Activated T-cell treated with anti-CD3 and anti-CD28 coated beads, Interleukin-2, amount 50 U/mL, for 72 hours (primary cell): Measurements from ENCODE around the gene FAM227B. TPM values are rescaled to one million over a fixed set of nuclear protein-coding genes. Genes with fewer than 3 reads are reported as not detected.
"Not testable (repeated sequence)": the region's sequence is repeated elsewhere in the genome, so short reads cannot be mapped to it uniquely, and the experiment has no call there.

Experiments used
- ATAC-seq, 2 donors: fragments of 150-1000 bp; cut with Tn5 transposase; replicated peaks in 1 of 2; 2 replicates each; pipeline ENCODE4 v1.10.0; 2021; ENCODE audit warnings: moderate library complexity in 2 of 2, mild to moderate bottlenecking in 1 of 2
- DNase-seq, 2 donors: peaks; one replicate each; pipeline ENCODE4 v3.0.0; 2021 to 2022; ENCODE audit warnings: mixed read lengths in 1 of 2
- H3K27ac Mint-ChIP-seq: one replicate; pipeline ENCODE4 v1.8.0; 2022; ENCODE audit warnings: mild to moderate bottlenecking, moderate library complexity, mixed read lengths
- H3K27me3 Mint-ChIP-seq: one replicate; pipeline ENCODE4 v1.8.0; 2022; ENCODE audit warnings: low read depth, mixed read lengths
- H3K36me3 Mint-ChIP-seq, 2 donors: one replicate each; pipeline ENCODE4 v1.8.0; 2022; ENCODE audit warnings: mixed read lengths in 2 of 2, mild to moderate bottlenecking in 1 of 2; ENCODE audit not compliant: insufficient read depth in 2 of 2
- H3K4me1 Mint-ChIP-seq: one replicate; pipeline ENCODE4 v1.8.0; 2022; ENCODE audit warnings: low read depth, mixed read lengths
- H3K4me3 Mint-ChIP-seq, 2 donors: one replicate each; pipeline ENCODE4 v1.8.0; 2022; ENCODE audit warnings: mild to moderate bottlenecking in 2 of 2, mixed read lengths in 2 of 2, moderate library complexity in 2 of 2
- H3K9me3 Mint-ChIP-seq, 2 donors: one replicate each; pipeline ENCODE4 v1.8.0; 2022; ENCODE audit warnings: mixed read lengths in 2 of 2
- total RNA-seq, 2 donors: library from RNA; stranded (reverse); gene quantifications; one replicate each; pipeline ENCODE4 v1.2.3, GENCODE V29; 2022

Gene FAM227B
- total RNA-seq, 2 donors from 2014 or later, result 4.1 to 5.7 TPM

DNA sequence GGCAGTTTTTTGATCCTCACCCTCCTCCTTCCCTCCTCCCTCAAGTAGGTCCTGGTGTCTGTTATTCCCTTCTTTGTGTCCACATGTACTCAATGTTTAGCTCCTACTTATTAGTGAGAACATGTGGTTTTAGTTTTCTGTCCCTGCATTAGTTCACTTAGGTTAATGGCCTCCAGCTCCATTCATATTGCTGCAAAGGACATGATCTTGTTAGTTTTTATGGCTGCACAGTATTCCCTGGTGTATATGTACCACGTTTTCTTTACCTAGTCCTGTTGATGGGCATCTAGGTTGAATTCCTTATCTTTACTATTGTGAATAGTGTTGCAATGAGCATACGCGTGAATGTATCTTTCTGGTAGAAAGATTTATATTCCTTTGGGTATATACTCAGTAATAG lies 259.2 kb downstream of the FAM227B start:
- Mint-ChIP-seq H3K27me3 (no peaks in the 10 kb centered on the region), H3K9me3 (peaks cover 6 to 7% of the 10 kb centered on the region in 2 donors), H3K27ac (no peak overlapping the region), H3K4me3 (no peak overlapping the region), H3K4me1 (no peaks in the 10 kb centered on the region), H3K36me3 (peaks cover 0 to 4% of the 10 kb centered on the region in 2 donors)
- ATAC-seq (no peak), DNase-seq (no peak)

DNA sequence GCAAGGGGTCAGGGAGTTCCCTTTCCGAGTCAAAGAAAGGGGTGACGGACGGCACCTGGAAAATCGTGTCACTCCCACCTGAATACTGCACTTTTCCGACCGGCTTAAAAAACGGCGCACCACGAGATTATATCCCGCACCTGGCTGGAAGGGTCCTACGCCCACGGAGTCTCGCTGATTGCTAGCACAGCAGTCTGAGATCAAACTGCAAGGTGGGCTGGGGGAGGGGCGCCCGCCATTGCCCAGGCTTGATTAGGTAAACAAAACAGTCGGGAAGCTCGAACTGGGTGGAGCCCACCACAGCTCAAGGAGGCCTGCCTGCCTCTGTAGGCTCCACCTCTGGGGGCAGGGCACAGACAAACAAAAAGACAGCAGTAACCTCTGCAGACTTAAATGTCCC lies 266.2 kb downstream of the FAM227B start:
- ATAC-seq, H3K27ac Mint-ChIP-seq, H3K4me3 Mint-ChIP-seq, DNase-seq, H3K27me3 Mint-ChIP-seq, H3K36me3 Mint-ChIP-seq, H3K4me1 Mint-ChIP-seq, H3K9me3 Mint-ChIP-seq: not testable (repeated sequence)

DNA sequence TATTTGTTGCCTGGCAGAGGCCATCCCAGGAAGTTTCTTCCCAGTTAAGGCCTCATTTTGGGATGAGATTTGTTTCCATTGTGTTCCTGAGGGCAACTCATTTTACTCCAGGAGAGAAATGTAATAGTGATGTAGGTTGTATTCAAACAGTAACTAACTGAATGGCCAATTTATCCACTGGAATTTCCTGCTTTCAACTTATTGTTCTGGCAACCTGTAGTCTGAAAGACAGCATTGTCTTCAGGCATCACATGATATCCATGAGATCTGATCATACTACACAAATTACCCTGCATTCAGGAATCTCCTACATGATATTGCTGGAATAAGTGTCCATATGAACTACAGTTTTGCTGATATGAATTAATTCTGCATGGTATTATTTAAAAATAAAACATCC lies 277.1 kb downstream of the FAM227B start:
- DNase-seq (no peak), ATAC-seq (no peak)
- Mint-ChIP-seq H3K9me3 (peaks cover 3 to 4% of the 10 kb centered on the region in 2 donors), H3K4me1 (no peaks in the 10 kb centered on the region), H3K36me3 (peaks cover 7 to 16% of the 10 kb centered on the region in 2 donors), H3K4me3 (no peak overlapping the region), H3K27ac (no peak overlapping the region), H3K27me3 (no peaks in the 10 kb centered on the region)

DNA sequence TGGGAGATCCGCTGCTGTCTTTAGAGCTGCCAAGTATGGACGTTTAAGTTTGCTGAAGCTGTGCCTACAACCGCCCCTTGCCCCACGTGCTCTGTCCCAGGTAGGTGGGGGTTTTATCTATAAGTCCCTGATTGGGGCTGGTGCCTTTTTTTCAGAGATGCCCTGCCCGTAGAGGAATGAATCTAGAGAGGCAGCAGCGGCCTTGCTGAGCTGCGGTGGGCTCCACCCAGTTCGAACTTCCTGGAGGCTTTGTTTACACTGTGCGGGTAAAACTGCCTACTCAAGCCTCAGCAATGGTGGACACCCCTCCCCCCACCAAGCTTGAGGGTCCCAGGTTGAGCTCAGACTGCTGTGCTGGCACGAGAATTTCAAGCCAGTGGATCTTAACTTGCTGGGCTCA lies 281.0 kb downstream of the FAM227B start:
- H3K36me3 Mint-ChIP-seq, result peaks cover 8 to 16% of the 10 kb centered on the region in 2 donors
- DNase-seq (no peak), ATAC-seq (no peak)

DNA sequence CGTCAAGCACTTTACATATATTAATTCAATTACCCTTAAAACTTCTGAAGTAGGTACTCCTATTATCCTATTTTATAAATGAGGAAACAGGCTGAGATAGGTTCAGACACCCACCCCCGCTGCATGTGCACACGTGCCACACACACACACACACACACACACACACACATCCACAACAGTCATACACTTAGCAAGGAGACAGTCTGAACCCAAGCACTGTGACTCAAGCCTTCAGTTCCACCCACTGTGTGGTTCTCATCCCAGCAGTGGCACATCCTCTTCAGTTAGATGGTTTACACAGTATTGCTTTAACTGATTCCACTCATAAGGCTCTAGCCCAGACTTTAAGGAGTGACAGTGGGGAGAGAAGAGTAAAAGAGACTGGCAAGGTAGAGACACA lies 288.7 kb downstream of the FAM227B start:
- ATAC-seq (peak in 1 of 2 donors; percentile 48), DNase-seq (no peak)
- Mint-ChIP-seq H3K27ac (no peak overlapping the region), H3K9me3 (no peaks in the 10 kb centered on the region), H3K27me3 (no peaks in the 10 kb centered on the region), H3K36me3 (peaks cover 0 to 4% of the 10 kb centered on the region in 2 donors), H3K4me1 (no peaks in the 10 kb centered on the region), H3K4me3 (no peak overlapping the region)

More for the DNA sequence above, 281.0 kb downstream of the FAM227B start:
- Mint-ChIP-seq H3K4me1 (no peaks in the 10 kb centered on the region), H3K4me3 (no peak overlapping the region), H3K9me3 (peaks cover 2 to 7% of the 10 kb centered on the region in 2 donors), H3K27me3 (no peaks in the 10 kb centered on the region), H3K27ac (no peak overlapping the region)

DNA sequence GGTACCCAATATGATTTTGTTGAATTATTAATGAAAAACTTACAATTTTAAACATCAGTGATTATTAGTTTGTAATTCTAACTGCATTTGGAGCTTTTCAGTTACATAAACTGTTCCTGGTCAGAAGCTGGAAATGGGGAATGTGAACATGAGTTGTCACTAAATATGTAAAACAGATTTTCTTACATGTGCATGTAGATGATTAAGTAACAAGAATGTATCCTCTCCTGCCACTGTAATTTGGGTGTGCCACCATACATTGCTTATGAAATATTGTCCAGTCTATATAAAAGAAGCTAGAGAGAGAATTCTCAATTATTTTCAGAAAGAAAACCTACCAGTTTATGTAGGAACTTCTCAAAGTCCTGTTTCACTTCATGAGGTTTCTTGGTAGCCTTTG lies 289.2 kb downstream of the FAM227B start:
- ATAC-seq (no peak), DNase-seq (no peak)
- Mint-ChIP-seq H3K4me1 (no peaks in the 10 kb centered on the region), H3K27me3 (no peaks in the 10 kb centered on the region), H3K27ac (no peak overlapping the region), H3K36me3 (peaks cover 0 to 4% of the 10 kb centered on the region in 2 donors), H3K9me3 (no peaks in the 10 kb centered on the region), H3K4me3 (no peak overlapping the region)

DNA sequence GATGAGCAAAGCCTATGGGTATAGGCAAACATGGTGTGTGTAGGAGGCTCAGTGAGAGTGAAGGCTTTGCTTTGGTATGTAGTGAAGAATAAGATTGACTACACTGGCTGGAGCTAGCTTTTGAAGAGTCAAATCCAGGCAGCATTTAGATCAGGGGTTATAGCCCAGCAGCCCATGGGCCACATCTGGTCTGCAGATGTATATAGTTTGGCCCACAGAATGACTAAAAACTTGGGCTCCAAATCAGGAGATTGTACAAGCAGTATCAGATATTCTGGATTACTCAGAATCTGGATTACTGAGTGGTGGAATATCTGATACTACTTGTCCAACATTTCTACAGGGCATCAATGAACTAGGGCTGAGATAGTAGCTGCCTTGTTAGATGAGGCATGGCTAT lies 290.5 kb downstream of the FAM227B start:
- H3K36me3 Mint-ChIP-seq, result peaks cover 0 to 4% of the 10 kb centered on the region in 2 donors
- H3K27me3 Mint-ChIP-seq, result no peaks in the 10 kb centered on the region
- H3K9me3 Mint-ChIP-seq, result no peaks in the 10 kb centered on the region
- DNase-seq, result no peak
- no peaks in the 10 kb centered on the region for H3K4me1 Mint-ChIP-seq
- H3K27ac Mint-ChIP-seq, result no peak overlapping the region
- no peak overlapping the region for H3K4me3 Mint-ChIP-seq
- no peak for ATAC-seq

DNA sequence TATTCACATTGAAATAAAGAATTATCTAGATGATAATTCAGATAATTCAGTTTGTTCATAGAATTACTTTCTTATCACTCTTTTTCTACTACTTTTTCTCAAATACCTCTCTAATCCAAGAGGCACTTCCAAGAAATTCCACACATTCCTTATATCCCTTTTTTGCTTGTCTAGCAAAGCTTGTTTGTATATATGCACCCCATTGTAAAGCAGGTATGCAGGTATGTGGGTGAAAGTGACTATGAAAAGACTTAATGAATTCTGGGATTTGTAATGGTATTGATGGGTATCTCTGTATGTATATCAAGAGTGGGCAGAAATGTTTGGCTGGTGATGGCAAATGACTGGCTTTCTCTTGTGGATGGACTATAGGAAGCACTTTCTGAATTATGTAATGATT lies 291.7 kb downstream of the FAM227B start:
- H3K4me1 Mint-ChIP-seq, result no peaks in the 10 kb centered on the region
- ATAC-seq, result no peak
- no peaks in the 10 kb centered on the region for H3K27me3 Mint-ChIP-seq

DNA sequence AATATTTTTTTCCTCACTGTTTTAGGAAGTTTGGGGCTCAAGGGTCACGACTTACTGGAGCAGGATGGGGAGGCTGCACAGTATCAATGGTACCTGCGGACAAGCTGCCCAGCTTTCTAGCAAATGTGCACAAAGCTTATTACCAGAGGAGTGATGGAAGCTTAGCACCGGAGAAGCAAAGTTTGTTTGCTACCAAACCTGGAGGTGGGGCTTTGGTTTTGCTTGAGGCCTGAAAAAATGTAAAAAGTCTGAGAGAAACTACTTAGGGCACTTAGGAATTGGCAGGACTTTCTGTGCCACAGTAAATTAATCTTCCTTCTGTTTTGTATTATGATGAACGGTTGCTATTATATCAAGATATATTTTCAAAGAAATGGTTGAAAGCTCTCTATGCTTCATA lies 292.7 kb downstream of the FAM227B start:
- DNase-seq (no peak), ATAC-seq (no peak)
- Mint-ChIP-seq H3K36me3 (peaks cover 0 to 4% of the 10 kb centered on the region in 2 donors), H3K27ac (no peak overlapping the region), H3K27me3 (no peaks in the 10 kb centered on the region), H3K9me3 (no peaks in the 10 kb centered on the region), H3K4me3 (no peak overlapping the region), H3K4me1 (no peaks in the 10 kb centered on the region)

More for the DNA sequence above, 291.7 kb downstream of the FAM227B start:
- Mint-ChIP-seq H3K9me3 (no peaks in the 10 kb centered on the region), H3K4me3 (no peak overlapping the region), H3K36me3 (peaks cover 0 to 4% of the 10 kb centered on the region in 2 donors), H3K27ac (no peak overlapping the region)
- no peak for DNase-seq

DNA sequence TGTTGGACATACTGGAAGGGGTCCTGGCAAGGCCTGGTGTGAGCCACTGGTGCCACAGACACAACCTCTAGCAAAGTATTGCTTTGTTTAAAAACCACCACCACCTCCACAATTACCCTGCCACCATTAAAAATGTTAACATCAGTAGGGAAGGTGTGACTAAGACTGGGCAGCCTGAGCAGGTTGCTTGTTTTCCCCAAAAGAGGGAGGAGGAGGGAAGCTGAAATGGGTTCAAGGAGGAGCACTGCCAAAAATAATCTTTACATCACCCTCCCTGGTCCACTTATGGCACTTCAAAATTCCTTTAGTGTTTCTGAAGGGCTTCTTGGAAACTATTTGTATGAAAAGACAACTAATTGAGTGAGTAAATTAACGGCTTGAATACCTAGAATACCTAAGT lies 297.4 kb downstream of the FAM227B start:
- DNase-seq (no peak), ATAC-seq (no peak)
- no peaks in the 10 kb centered on the region for H3K27me3 Mint-ChIP-seq
- H3K4me3 Mint-ChIP-seq, result no peak overlapping the region
- H3K27ac Mint-ChIP-seq, result no peak overlapping the region
- no peaks in the 10 kb centered on the region for H3K4me1 Mint-ChIP-seq
- H3K36me3 Mint-ChIP-seq, result peaks cover 2 to 11% of the 10 kb centered on the region in 2 donors
- no peaks in the 10 kb centered on the region for H3K9me3 Mint-ChIP-seq

DNA sequence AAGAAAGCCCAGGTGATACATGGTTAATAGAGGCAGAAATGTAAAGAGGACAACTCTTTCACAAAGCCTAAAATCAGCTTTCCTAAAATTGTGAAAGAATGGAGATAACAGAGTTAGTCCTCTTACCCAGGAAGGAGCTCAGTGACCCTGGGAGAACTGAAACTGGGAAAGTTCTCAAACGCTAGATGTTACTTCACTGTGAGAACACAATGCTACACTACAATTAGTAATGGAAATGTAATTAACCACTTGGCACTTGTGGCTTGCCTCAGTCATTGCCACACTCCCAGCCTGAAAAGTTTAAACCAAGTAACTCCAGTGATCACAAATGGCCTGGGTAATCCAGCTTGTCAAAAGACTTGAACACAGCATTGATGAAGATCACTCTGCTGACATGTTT lies 300.3 kb downstream of the FAM227B start:
- peaks cover 5 to 10% of the 10 kb centered on the region in 2 donors for H3K36me3 Mint-ChIP-seq
- ATAC-seq (no peak), DNase-seq (no peak)
- peaks cover 0 to 4% of the 10 kb centered on the region in 2 donors for H3K9me3 Mint-ChIP-seq
- no peak overlapping the region for H3K27ac Mint-ChIP-seq
- no peak overlapping the region for H3K4me3 Mint-ChIP-seq
- no peaks in the 10 kb centered on the region for H3K27me3 Mint-ChIP-seq
- no peaks in the 10 kb centered on the region for H3K4me1 Mint-ChIP-seq

DNA sequence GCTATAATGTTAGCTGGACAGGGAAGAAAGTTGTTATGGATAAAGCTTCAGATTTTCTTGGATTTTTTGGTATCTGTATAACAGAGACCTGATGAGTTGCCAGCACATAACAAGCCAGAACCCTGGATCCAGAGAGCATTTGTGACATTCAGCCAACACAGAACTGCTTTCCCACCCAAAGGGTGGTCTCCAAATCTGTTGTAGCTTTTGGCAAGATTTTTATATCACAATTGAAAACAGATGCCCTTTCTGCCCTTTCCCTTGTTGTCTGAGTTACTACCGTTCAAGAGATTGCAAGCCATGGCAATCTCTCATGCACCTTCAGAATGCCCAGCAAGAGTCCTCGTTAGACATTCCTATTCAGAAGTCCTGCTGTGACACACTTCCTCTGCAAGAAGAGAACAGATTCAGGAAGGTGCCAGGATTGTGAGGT lies 305.2 kb downstream of the FAM227B start:
- no peak overlapping the region for H3K27ac Mint-ChIP-seq
- H3K4me1 Mint-ChIP-seq, result peaks cover 5% of the 10 kb centered on the region
- H3K9me3 Mint-ChIP-seq, result peaks cover 0 to 4% of the 10 kb centered on the region in 2 donors
- no peaks in the 10 kb centered on the region for H3K27me3 Mint-ChIP-seq
- DNase-seq (no peak), ATAC-seq (no peak)
- H3K4me3 Mint-ChIP-seq, result no peak overlapping the region
- H3K36me3 Mint-ChIP-seq, result peaks cover 6 to 11% of the 10 kb centered on the region in 2 donors

DNA sequence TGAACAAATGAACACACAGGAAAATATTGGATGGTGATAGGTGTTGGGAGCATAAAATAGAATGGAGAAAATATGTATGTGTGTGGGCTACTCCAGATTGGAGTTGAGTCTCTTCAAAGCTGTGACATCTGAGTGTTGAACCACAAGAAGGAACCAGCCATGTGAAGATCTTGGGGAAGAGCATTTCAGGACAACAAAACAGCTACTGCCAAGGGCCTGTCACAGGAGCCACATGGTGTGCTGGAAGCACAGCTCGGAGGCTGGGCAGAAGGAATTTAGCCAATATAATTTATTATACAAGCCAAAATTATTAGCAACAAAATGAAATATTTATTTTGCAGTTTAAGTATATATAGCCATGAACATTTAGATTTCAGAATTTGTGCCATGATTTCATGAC lies 305.9 kb downstream of the FAM227B start:
- no peak for ATAC-seq
- Mint-ChIP-seq H3K27me3 (no peaks in the 10 kb centered on the region), H3K27ac (no peak overlapping the region), H3K4me1 (peaks cover 5% of the 10 kb centered on the region), H3K9me3 (peaks cover 0 to 4% of the 10 kb centered on the region in 2 donors), H3K4me3 (no peak overlapping the region), H3K36me3 (peaks cover 6 to 11% of the 10 kb centered on the region in 2 donors)
- no peak for DNase-seq

DNA sequence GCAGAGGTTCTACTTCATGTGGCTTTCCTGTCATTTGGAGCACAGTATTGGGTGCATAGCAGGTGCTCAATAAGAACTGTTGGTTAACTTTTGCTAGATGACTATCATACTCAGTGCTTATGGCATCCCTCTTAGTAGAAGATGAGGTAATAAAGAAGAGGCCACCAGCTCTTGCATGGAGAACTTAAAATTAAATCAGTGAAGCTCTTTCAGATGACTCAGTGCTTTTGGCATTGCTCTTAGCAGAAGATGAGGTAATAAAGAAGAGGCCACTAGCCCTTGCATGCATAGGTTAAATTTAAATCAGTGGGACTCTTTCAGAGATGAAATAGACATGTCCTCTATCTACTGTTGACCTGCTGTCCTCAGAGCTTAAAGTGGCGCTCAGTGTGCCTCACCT lies 307.0 kb downstream of the FAM227B start:
- Mint-ChIP-seq H3K4me1 (peaks cover 5% of the 10 kb centered on the region), H3K36me3 (peaks cover 6 to 9% of the 10 kb centered on the region in 2 donors), H3K4me3 (no peak overlapping the region), H3K27me3 (no peaks in the 10 kb centered on the region), H3K27ac (no peak overlapping the region), H3K9me3 (peaks cover 0 to 4% of the 10 kb centered on the region in 2 donors)
- ATAC-seq (peak in 1 of 2 donors; percentile 39), DNase-seq (no peak)
